CD4-positive, alpha-beta memory T cell (primary cell): Measurements from ENCODE around the gene ANKMY2. TPM values are rescaled to one million over a fixed set of nuclear protein-coding genes. Genes with fewer than 3 reads are reported as not detected.
"Not testable (repeated sequence)": the region's sequence is repeated elsewhere in the genome, so short reads cannot be mapped to it uniquely, and the experiment has no call there.

Experiments used
- CTCF ChIA-PET: fragments of 350-600 bp; sonication (Branson Sonifier 250); formaldehyde crosslinking; loops from one replicate; lab custom pipeline; 2021; ENCODE audit warnings: inconsistent platforms; ENCODE audit not compliant: partially characterized antibody; lab: Charles Lee
- POLR2A ChIA-PET: fragments of 350-600 bp; sonication (Branson Sonifier 250); formaldehyde crosslinking; loops from one replicate; lab custom pipeline; 2021; ENCODE audit not compliant: partially characterized antibody; lab: Charles Lee
- DNase-seq, 5 donors: peaks; one replicate each; pipeline versions ENCODE4 v3.0.0 to v3.0.0-alpha.2; 2020 to 2022; ENCODE audit warnings: mixed read lengths in 1 of 5
- H3K27ac ChIP-seq: one replicate; pipeline ENCODE4 v1.7.0; 2013; ENCODE audit warnings: low read depth, low read length
- H3K27me3 ChIP-seq: 2 replicates; pipeline ENCODE4 v1.7.0; 2013; ENCODE audit warnings: mild to moderate bottlenecking, low read length, moderate library complexity; ENCODE audit not compliant: insufficient read depth
- H3K36me3 ChIP-seq: 2 replicates; pipeline ENCODE4 v1.7.0; 2013; ENCODE audit warnings: mild to moderate bottlenecking, low read length, moderate library complexity; ENCODE audit not compliant: insufficient read depth
- H3K4me1 ChIP-seq: 2 replicates; pipeline ENCODE4 v1.7.0; 2013; ENCODE audit warnings: mild to moderate bottlenecking, low read length, moderate library complexity; ENCODE audit not compliant: insufficient read depth
- H3K4me3 ChIP-seq, 2 donors: one replicate each; pipeline ENCODE4 v1.7.0; 2013; ENCODE audit warnings: low read length in 2 of 2, mild to moderate bottlenecking in 1 of 2
- H3K9me3 ChIP-seq, 2 donors: one replicate each; pipeline ENCODE4 v1.7.0; 2013; ENCODE audit warnings: low read length in 2 of 2, control low read depth in 1 of 2; ENCODE audit not compliant: control insufficient read depth in 1 of 2
- H3K27ac Mint-ChIP-seq, 7 donors: one replicate each; pipeline ENCODE4 v1.8.0; 2020 to 2021; ENCODE audit warnings: mixed read lengths in 7 of 7, mild to moderate bottlenecking in 6 of 7, inconsistent platforms in 3 of 7, moderate library complexity in 3 of 7
- H3K27me3 Mint-ChIP-seq, 2 donors: one replicate each; pipeline ENCODE4 v1.8.0; 2020 to 2021; ENCODE audit warnings: mixed read lengths in 2 of 2
- H3K36me3 Mint-ChIP-seq, 2 donors: one replicate each; pipeline ENCODE4 v1.8.0; 2020 to 2021; ENCODE audit warnings: mixed read lengths in 2 of 2, inconsistent platforms in 1 of 2, mild to moderate bottlenecking in 1 of 2
- H3K4me1 Mint-ChIP-seq, 4 donors: one replicate each; pipeline ENCODE4 v1.8.0; 2020 to 2021; ENCODE audit warnings: mixed read lengths in 4 of 4, mild to moderate bottlenecking in 1 of 4
- H3K4me3 Mint-ChIP-seq, 8 donors: one replicate each; pipeline ENCODE4 v1.8.0; 2020 to 2021; ENCODE audit warnings: mixed read lengths in 8 of 8, mild to moderate bottlenecking in 7 of 8, moderate library complexity in 6 of 8, inconsistent platforms in 3 of 8
- H3K9me3 Mint-ChIP-seq, 8 donors: one replicate each; pipeline ENCODE4 v1.8.0; 2020 to 2021; ENCODE audit warnings: mixed read lengths in 8 of 8, mild to moderate bottlenecking in 5 of 8, inconsistent platforms in 3 of 8, moderate library complexity in 1 of 8
- intact Hi-C: fragments of 100-400 bp; cut with micrococcal nuclease; formaldehyde crosslinking; loops from one replicate; pipeline ENCODE4 v1.15.1; 2023
- polyA plus RNA-seq, 2 donors: library from polyadenylated mRNA; unstranded; fragments of 300-500 nt; fragmentation: Illumina TruSeq; gene quantifications; one replicate each; pipeline ENCODE4 v1.2.3, GENCODE V29; 2021
- total RNA-seq, 2 experiments: library from RNA; stranded (reverse); gene quantifications; one replicate each; pipeline ENCODE4 v1.2.3, GENCODE V29; 2021

ANKMY2 gene
- total and polyA plus RNA-seq, 4 experiments from 2014 or later = 13.6 to 21.4 (median 17.6) TPM

GRCh38 chr7:16659854-16660497, 14.4 kb upstream of the ANKMY2 start:
- Mint-ChIP-seq H3K36me3 (peaks cover 7 to 18% of the 10 kb centered on the region in 2 donors), H3K4me1 (peaks cover 13 to 29% (median 17%) of the 10 kb centered on the region in 4 donors)
- H3K4me3 Mint-ChIP-seq, H3K4me1 ChIP-seq, H3K27ac Mint-ChIP-seq, CTCF ChIA-PET, H3K4me3 ChIP-seq, H3K9me3 ChIP-seq, H3K27ac ChIP-seq, H3K27me3 ChIP-seq, H3K9me3 Mint-ChIP-seq, intact Hi-C loops, DNase-seq, H3K36me3 ChIP-seq, H3K27me3 Mint-ChIP-seq: not testable (repeated sequence)
- POLR2A ChIA-PET = interaction anchor here (0.6 to 0.7 kb wide), 2 partner anchors 19 to 456 kb away, joined by 3 read pairs; no protein-coding TSS in a partner anchor

- Mint-ChIP-seq H3K27ac (peak overlapping the region in 1 of 7 donors; percentile 13), H3K4me3 (no peak overlapping the region), H3K27me3 (no peaks in the 10 kb centered on the region), H3K9me3 (no peaks in the 10 kb centered on the region), H3K36me3 (peaks cover 4 to 12% of the 10 kb centered on the region in 2 donors), H3K4me1 (peaks cover 19 to 36% (median 21%) of the 10 kb centered on the region in 4 donors)
- H3K4me1 ChIP-seq = no peaks in the 10 kb centered on the region
- no peak overlapping the region for H3K4me3 ChIP-seq
- no peaks in the 10 kb centered on the region for H3K36me3 ChIP-seq
- H3K27me3 ChIP-seq = no peaks in the 10 kb centered on the region
- DNase-seq = no peak
- no peak overlapping the region for H3K27ac ChIP-seq
- intact Hi-C loops = no loop called here
- CTCF ChIA-PET = interaction anchor here (1.3 kb wide), 1 partner anchor 11 kb away, joined by 3 read pairs; no protein-coding TSS in a partner anchor
- POLR2A ChIA-PET = no interaction called here
- no peaks in the 10 kb centered on the region for H3K9me3 ChIP-seq
Observed at GRCh38 chr7:16657656-16658279, 12.2 kb upstream of the ANKMY2 start.

- H3K4me1 Mint-ChIP-seq = peaks cover 24 to 45% (median 29%) of the 10 kb centered on the region in 4 donors
- Histone ChIP-seq H3K36me3 (no peaks in the 10 kb centered on the region), H3K4me1 (peaks cover 13% of the 10 kb centered on the region), H3K27me3 (no peaks in the 10 kb centered on the region), H3K4me3 (no peak overlapping the region), H3K27ac (no peak overlapping the region), H3K9me3 (no peaks in the 10 kb centered on the region)
- no peaks in the 10 kb centered on the region for H3K27me3 Mint-ChIP-seq
- no peak for DNase-seq
- no peak overlapping the region for H3K27ac Mint-ChIP-seq
- intact Hi-C loops = no loop called here
- ChIA-PET CTCF (interaction anchor here (1.1 to 1.3 kb wide), 2 partner anchors 11 to 13 kb away, joined by 3 read pairs; partner anchors contain the start of gene ANKMY2), POLR2A (no interaction called here)
- peaks cover 2 to 12% of the 10 kb centered on the region in 2 donors for H3K36me3 Mint-ChIP-seq
- H3K4me3 Mint-ChIP-seq = no peak overlapping the region
- no peaks in the 10 kb centered on the region for H3K9me3 Mint-ChIP-seq
Observed at GRCh38 chr7:16656141-16656540, 10.6 kb upstream of the ANKMY2 start.

GRCh38 chr7:16655394-16655793, 9.8 kb upstream of the ANKMY2 start:
- Histone ChIP-seq H3K9me3 (no peaks in the 10 kb centered on the region), H3K27ac (no peak overlapping the region), H3K27me3 (no peaks in the 10 kb centered on the region), H3K4me1 (peaks cover 17% of the 10 kb centered on the region), H3K36me3 (no peaks in the 10 kb centered on the region), H3K4me3 (no peak overlapping the region)
- Mint-ChIP-seq H3K27me3 (no peaks in the 10 kb centered on the region), H3K4me1 (peaks cover 23 to 43% (median 29%) of the 10 kb centered on the region in 4 donors), H3K9me3 (no peaks in the 10 kb centered on the region), H3K27ac (no peak overlapping the region), H3K4me3 (peak overlapping the region in 1 of 8 donors; percentile 16), H3K36me3 (peaks cover 2 to 12% of the 10 kb centered on the region in 2 donors)
- ChIA-PET CTCF (no interaction called here), POLR2A (no interaction called here)
- no peak for DNase-seq
- intact Hi-C loops = no loop called here

- Mint-ChIP-seq H3K4me3 (peak overlapping the region in 1 of 8 donors; percentile 7), H3K36me3 (peaks cover 2 to 10% of the 10 kb centered on the region in 2 donors), H3K27me3 (no peaks in the 10 kb centered on the region), H3K27ac (no peak overlapping the region), H3K4me1 (peaks cover 34 to 60% (median 45%) of the 10 kb centered on the region in 4 donors), H3K9me3 (no peaks in the 10 kb centered on the region)
- Histone ChIP-seq H3K4me3 (no peak overlapping the region), H3K4me1 (peaks cover 34% of the 10 kb centered on the region), H3K27ac (no peak overlapping the region), H3K9me3 (no peaks in the 10 kb centered on the region), H3K36me3 (no peaks in the 10 kb centered on the region), H3K27me3 (no peaks in the 10 kb centered on the region)
- DNase-seq = no peak
- ChIA-PET CTCF (no interaction called here), POLR2A (no interaction called here)
- intact Hi-C loops = no loop called here
Observed at GRCh38 chr7:16652888-16653287, 7.3 kb upstream of the ANKMY2 start.

GRCh38 chr7:16652240-16652583, 6.7 kb upstream of the ANKMY2 start:
- H3K36me3 Mint-ChIP-seq = peaks cover 2 to 4% of the 10 kb centered on the region in 2 donors
- no peaks in the 10 kb centered on the region for H3K9me3 Mint-ChIP-seq
- DNase-seq = no peak
- intact Hi-C loops = no loop called here
- Histone ChIP-seq H3K27ac (no peak overlapping the region), H3K4me1 (peaks cover 41% of the 10 kb centered on the region), H3K27me3 (no peaks in the 10 kb centered on the region), H3K36me3 (no peaks in the 10 kb centered on the region), H3K4me3 (no peak overlapping the region), H3K9me3 (no peaks in the 10 kb centered on the region)
- ChIA-PET POLR2A (no interaction called here), CTCF (no interaction called here)
- no peaks in the 10 kb centered on the region for H3K27me3 Mint-ChIP-seq
- H3K27ac Mint-ChIP-seq = no peak overlapping the region
- peak overlapping the region in 1 of 8 donors; percentile 12 for H3K4me3 Mint-ChIP-seq
- peaks cover 38 to 60% (median 49%) of the 10 kb centered on the region in 4 donors for H3K4me1 Mint-ChIP-seq

GRCh38 chr7:16651396-16652239, 6.1 kb upstream of the ANKMY2 start:
- Mint-ChIP-seq H3K36me3 (peaks cover 4% of the 10 kb centered on the region in 2 donors), H3K4me1 (peaks cover 44 to 63% (median 54%) of the 10 kb centered on the region in 4 donors), H3K4me3 (peak overlapping the region in 5 of 8 donors; percentile 22 to 67 (median 40)), H3K27me3 (no peaks in the 10 kb centered on the region), H3K27ac (peak overlapping the region in 1 of 7 donors; percentile 39), H3K9me3 (no peaks in the 10 kb centered on the region)
- H3K36me3 ChIP-seq = no peaks in the 10 kb centered on the region
- intact Hi-C loops = no loop called here
- no peaks in the 10 kb centered on the region for H3K27me3 ChIP-seq
- peaks cover 46% of the 10 kb centered on the region for H3K4me1 ChIP-seq
- H3K27ac ChIP-seq = no peak overlapping the region
- POLR2A ChIA-PET = no interaction called here
- H3K4me3 ChIP-seq = no peak overlapping the region
- no peaks in the 10 kb centered on the region for H3K9me3 ChIP-seq
- CTCF ChIA-PET = no interaction called here
- no peak for DNase-seq
